GM19452 (cell line): ENCODE data around the gene UBE2K.
"Not testable (repeated sequence)": the region's sequence is repeated elsewhere in the genome, so short reads cannot be mapped to it uniquely, and the experiment has no call there.

ENCODE experiments used
- ATAC-seq: cut with Tn5 transposase; IDR thresholded peaks from one replicate; pipeline ENCODE4 v1.9.1; 2021; ENCODE audit not compliant: unreplicated experiment

The UBE2K gene

GRCh38 chr4:39792529-39792928 is 94.6 kb downstream of the UBE2K start:
- ATAC-seq: no peak

GRCh38 chr4:39792976-39793375 is 95.0 kb downstream of the UBE2K start:
- ATAC-seq: not testable (repeated sequence)

- no peak for ATAC-seq
These were observed 104.1 kb downstream of the UBE2K start for GRCh38 chr4:39802005-39802404.

GRCh38 chr4:39808231-39808749 is 110.4 kb downstream of the UBE2K start:
- ATAC-seq: no peak

- no peak for ATAC-seq
These were observed 114.6 kb downstream of the UBE2K start for GRCh38 chr4:39812500-39812899.

GRCh38 chr4:39813033-39813432 is 115.1 kb downstream of the UBE2K start:
- not testable (repeated sequence) for ATAC-seq

- not testable (repeated sequence) for ATAC-seq
These were observed 115.8 kb downstream of the UBE2K start for GRCh38 chr4:39813761-39814160.

- ATAC-seq: no peak
These were observed 116.7 kb downstream of the UBE2K start for GRCh38 chr4:39814403-39815185.

GRCh38 chr4:39818646-39819045 is 120.7 kb downstream of the UBE2K start:
- ATAC-seq: no peak

- no peak for ATAC-seq
These were observed 122.2 kb downstream of the UBE2K start for GRCh38 chr4:39820186-39820585.

- no peak for ATAC-seq
These were observed 124.0 kb downstream of the UBE2K start for GRCh38 chr4:39821951-39822350.

GRCh38 chr4:39822662-39823061 is 124.7 kb downstream of the UBE2K start:
- no peak for ATAC-seq

- ATAC-seq: no peak
These were observed 125.3 kb downstream of the UBE2K start for GRCh38 chr4:39823191-39823590.

- no peak for ATAC-seq
These were observed 127.2 kb downstream of the UBE2K start for GRCh38 chr4:39825090-39825489.

- no peak for ATAC-seq
These were observed 127.8 kb downstream of the UBE2K start for GRCh38 chr4:39825741-39826231.
